Nephron (organoid): Measurements from ENCODE around the gene ZNF837.
A peak's percentile ranks its signal among the peaks of the same experiment; 100 is the strongest.

ENCODE experiments used
- H3K27ac Mint-ChIP-seq, 3 experiments: 2 replicates each; pipeline ENCODE4 v1.8.0; 2020; ENCODE audit warnings: mixed read lengths in 3 of 3, mild to moderate bottlenecking in 2 of 3, moderate library complexity in 1 of 3
- H3K27me3 Mint-ChIP-seq: 2 replicates; pipeline ENCODE4 v1.8.0; 2021; ENCODE audit warnings: low read depth, mild to moderate bottlenecking, moderate library complexity, mixed read lengths
- H3K36me3 Mint-ChIP-seq: 2 replicates; pipeline ENCODE4 v1.8.0; 2020; ENCODE audit warnings: low read depth, mixed read lengths
- H3K4me1 Mint-ChIP-seq: 2 replicates; pipeline ENCODE4 v1.8.0; 2020; ENCODE audit warnings: mixed read lengths
- H3K4me3 Mint-ChIP-seq, 3 experiments: 2 replicates each; pipeline ENCODE4 v1.8.0; 2020; ENCODE audit warnings: mild to moderate bottlenecking in 3 of 3, mixed read lengths in 3 of 3, moderate library complexity in 2 of 3
- H3K9me3 Mint-ChIP-seq: 2 replicates; pipeline ENCODE4 v1.8.0; 2020; ENCODE audit warnings: mixed read lengths
- CTCF ChIP-seq, 3 experiments: fragments of 200-600 bp; sonication (generic); IDR thresholded peaks; one replicate each; pipeline ENCODE4 v1.5.0; 2021; ENCODE audit warnings: antibody characterized with exemption in 3 of 3; ENCODE audit not compliant: unreplicated experiment in 3 of 3

Gene ZNF837

GRCh38 chr19:58353717-58354477 lies 26.9 kb downstream of the ZNF837 start:
- H3K36me3 Mint-ChIP-seq, result peaks cover 8% of the 10 kb centered on the region
- no peaks in the 10 kb centered on the region for H3K27me3 Mint-ChIP-seq
- no peak overlapping the region for H3K27ac Mint-ChIP-seq
- H3K4me1 Mint-ChIP-seq, result no peaks in the 10 kb centered on the region
- TF ChIP-seq CTCF (IDR thresholded peaks at IDR 0.05; ENCODE audit: unreplicated experiment in 3 of 3), result no peak
- peak overlapping the region in 1 of 3 experiments; percentile 30 for H3K4me3 Mint-ChIP-seq
- H3K9me3 Mint-ChIP-seq, result no peaks in the 10 kb centered on the region

- no peak for TF ChIP-seq CTCF (IDR thresholded peaks at IDR 0.05; ENCODE audit: unreplicated experiment in 3 of 3)
- Mint-ChIP-seq H3K4me1 (peaks cover 4% of the 10 kb centered on the region), H3K36me3 (peaks cover 8% of the 10 kb centered on the region), H3K27me3 (no peaks in the 10 kb centered on the region), H3K9me3 (no peaks in the 10 kb centered on the region), H3K4me3 (peak within 1 kb of the TSS in 1 of 3 experiments; percentile 30), H3K27ac (no peak within 1 kb of the TSS)
Observed at GRCh38 chr19:58352760-58353671, 27.8 kb downstream of the ZNF837 start, which contains the start of gene A1BG. TSS of gene A1BG (minus strand) at chr19:58353492. CDS start at chr19:58353437, 55 bp downstream.

GRCh38 chr19:58351990-58352755 lies 28.7 kb downstream of the ZNF837 start:
- Mint-ChIP-seq H3K27ac (no peak overlapping the region), H3K9me3 (no peaks in the 10 kb centered on the region)

GRCh38 chr19:58351558-58351878 lies 29.3 kb downstream of the ZNF837 start:
- Mint-ChIP-seq H3K36me3 (peaks cover 8% of the 10 kb centered on the region), H3K9me3 (no peaks in the 10 kb centered on the region), H3K27ac (no peak overlapping the region), H3K27me3 (no peaks in the 10 kb centered on the region), H3K4me3 (peak overlapping the region in 2 of 3 experiments; percentile 30 to 42), H3K4me1 (peaks cover 4% of the 10 kb centered on the region)
- no peak for TF ChIP-seq CTCF (IDR thresholded peaks at IDR 0.05; ENCODE audit: unreplicated experiment in 3 of 3)

More at GRCh38 chr19:58351990-58352755, 28.7 kb downstream of the ZNF837 start:
- peaks cover 8% of the 10 kb centered on the region for H3K36me3 Mint-ChIP-seq
- peaks cover 4% of the 10 kb centered on the region for H3K4me1 Mint-ChIP-seq
- H3K27me3 Mint-ChIP-seq, result no peaks in the 10 kb centered on the region
- H3K4me3 Mint-ChIP-seq, result no peak overlapping the region
- TF ChIP-seq CTCF (IDR thresholded peaks at IDR 0.05; ENCODE audit: unreplicated experiment in 3 of 3), result no peak

- H3K36me3 Mint-ChIP-seq, result peaks cover 8% of the 10 kb centered on the region
- H3K4me3 Mint-ChIP-seq, result peak overlapping the region; percentile 9 to 42 (median 30)
- H3K27me3 Mint-ChIP-seq, result no peaks in the 10 kb centered on the region
- H3K27ac Mint-ChIP-seq, result no peak overlapping the region
- no peaks in the 10 kb centered on the region for H3K9me3 Mint-ChIP-seq
- no peak for TF ChIP-seq CTCF (IDR thresholded peaks at IDR 0.05; ENCODE audit: unreplicated experiment in 3 of 3)
- peaks cover 5% of the 10 kb centered on the region for H3K4me1 Mint-ChIP-seq
Observed at GRCh38 chr19:58350871-58351557, 29.8 kb downstream of the ZNF837 start.
